GM18505 (cell line): ENCODE results near the gene NCAPG2.
"Not testable (repeated sequence)": the region's sequence is repeated elsewhere in the genome, so short reads cannot be mapped to it uniquely, and the experiment has no call there.

Experiments used
- ATAC-seq: cut with Tn5 transposase; IDR thresholded peaks from one replicate; pipeline ENCODE4 v1.9.1; 2021; ENCODE audit not compliant: unreplicated experiment
- POLR2A ChIP-seq: IDR thresholded peaks from 4 replicates; pipeline ENCODE4 v1.6.1; 2011; ENCODE audit warnings: borderline replicate concordance; ENCODE audit not compliant: insufficient read depth, insufficient read length; ENCODE audit errors: extremely low read depth

The NCAPG2 gene

GRCh38 chr7:158716802-158717201 is 12.2 kb upstream of the NCAPG2 start:
- no peak for TF ChIP-seq POLR2A
- no peak for ATAC-seq

DNA sequence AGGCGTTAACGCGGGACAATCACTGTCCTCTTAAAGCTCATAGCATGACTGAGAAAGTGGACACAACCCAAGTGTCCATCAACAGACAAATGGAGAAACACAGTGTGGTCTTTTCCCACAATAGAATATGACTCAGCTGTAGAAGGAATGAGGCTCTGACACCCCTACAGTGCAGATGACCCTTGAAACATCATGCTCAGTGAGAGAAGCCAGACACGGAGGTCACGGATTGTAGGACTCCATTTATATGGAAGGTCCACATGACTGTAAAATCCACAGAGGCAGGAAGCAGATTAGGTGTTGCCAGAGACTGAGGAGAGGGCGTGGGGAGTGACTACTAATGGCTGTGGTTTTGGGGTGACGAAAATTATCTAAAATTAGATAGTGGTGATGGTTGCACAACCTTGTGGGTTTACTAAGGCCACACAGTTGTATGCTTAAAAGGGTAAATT is 6.1 kb upstream of the NCAPG2 start:
- peak; percentile 50 for ATAC-seq
- TF ChIP-seq POLR2A, result no peak

- no peak for TF ChIP-seq POLR2A
These were observed 3.0 kb upstream of the NCAPG2 start for GRCh38 chr7:158707610-158708009.

GRCh38 chr7:158706710-158707590 is 2.3 kb upstream of the NCAPG2 start:
- no peak for TF ChIP-seq POLR2A

More at GRCh38 chr7:158707610-158708009, 3.0 kb upstream of the NCAPG2 start:
- ATAC-seq, result no peak

GRCh38 chr7:158706273-158706704 is 1.7 kb upstream of the NCAPG2 start:
- no peak for ATAC-seq
- TF ChIP-seq POLR2A, result no peak

More at GRCh38 chr7:158706710-158707590, 2.3 kb upstream of the NCAPG2 start:
- ATAC-seq, result no peak

GRCh38 chr7:158705234-158705850 is 738 bp upstream of the NCAPG2 start:
- TF ChIP-seq POLR2A, result no peak
- no peak for ATAC-seq

DNA sequence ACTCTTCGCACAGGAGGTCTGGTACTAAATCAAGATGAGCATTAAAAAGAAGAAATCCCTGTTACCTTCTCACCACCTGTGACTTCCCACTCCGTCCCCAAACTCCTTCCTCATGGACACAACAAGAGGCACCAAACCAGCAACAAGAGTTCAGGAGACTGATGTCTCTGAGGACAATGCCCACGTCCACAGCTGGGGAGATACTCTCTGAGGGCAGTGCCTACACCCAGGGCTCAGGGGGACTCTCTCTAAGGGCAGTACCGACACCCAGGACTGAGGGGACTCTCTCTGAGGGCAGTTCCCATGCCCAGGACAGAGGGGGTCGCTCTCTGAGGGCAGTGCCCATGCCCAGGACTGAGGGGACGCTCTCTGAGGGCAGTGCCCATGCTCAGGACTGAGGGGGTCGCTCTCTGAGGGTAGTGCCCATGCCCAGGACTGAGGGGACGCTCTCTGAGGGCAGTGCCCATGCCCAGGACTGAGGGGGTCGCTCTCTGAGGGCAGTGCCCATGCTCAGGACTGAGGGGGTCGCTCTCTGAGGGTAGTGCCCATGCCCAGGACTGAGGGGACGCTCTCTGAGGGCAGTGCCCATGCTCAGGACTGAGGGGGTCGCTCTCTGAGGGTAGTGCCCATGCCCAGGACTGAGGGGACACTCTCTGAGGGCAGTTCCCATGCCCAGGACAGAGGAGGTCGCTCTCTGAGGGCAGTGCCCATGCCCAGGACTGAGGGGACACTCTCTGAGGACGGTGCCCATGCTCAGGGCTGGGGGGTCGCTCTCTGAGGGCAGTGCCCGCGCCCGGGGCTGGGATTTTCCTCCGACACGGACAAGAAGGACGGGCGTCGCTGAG is 703 bp downstream of the NCAPG2 start:
- not testable (repeated sequence) for ATAC-seq

DNA sequence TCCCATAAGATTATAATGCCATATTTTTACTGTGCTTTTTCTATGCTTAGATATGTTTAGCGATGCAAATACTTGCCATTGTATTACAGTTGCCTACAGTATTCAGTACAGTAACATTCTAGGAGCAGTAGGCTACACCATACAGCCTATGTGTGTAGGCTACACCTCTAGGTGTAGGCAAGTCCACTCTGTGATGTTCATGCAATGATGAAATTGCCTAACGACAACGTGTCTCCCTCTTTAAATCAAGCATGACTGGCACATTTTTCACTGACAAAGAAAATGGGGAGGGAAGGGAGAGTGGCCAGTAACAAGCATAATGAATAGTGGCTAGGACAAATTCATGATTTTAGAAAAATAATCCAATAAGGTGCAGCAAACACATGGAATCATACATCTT is 1.7 kb downstream of the NCAPG2 start:
- TF ChIP-seq POLR2A, result no peak
- no peak for ATAC-seq

DNA sequence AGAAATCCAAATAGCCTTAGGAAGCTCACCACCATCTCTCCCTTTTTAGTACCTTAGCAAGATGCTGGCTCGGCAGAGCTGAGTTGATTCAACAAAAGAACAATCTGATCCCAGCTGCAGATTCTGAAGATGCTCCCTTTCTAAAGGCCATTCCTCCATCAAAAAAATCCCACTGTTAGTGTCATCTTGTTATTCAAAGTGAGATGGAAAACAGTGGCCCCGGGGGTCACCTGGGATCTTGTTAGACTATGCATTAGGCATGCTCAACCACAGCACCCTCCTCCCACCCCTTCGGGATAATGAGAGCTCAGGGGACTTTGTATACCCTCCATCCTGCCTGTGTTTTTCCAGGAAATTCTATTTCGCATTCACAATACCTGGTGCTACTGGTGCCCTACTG is 2.4 kb downstream of the NCAPG2 start:
- no peak for TF ChIP-seq POLR2A
- ATAC-seq, result no peak

- no peak for TF ChIP-seq POLR2A
These were observed 4.6 kb downstream of the NCAPG2 start for GRCh38 chr7:158700008-158700407.

GRCh38 chr7:158699341-158699740 is 5.3 kb downstream of the NCAPG2 start:
- TF ChIP-seq POLR2A, result no peak
- no peak for ATAC-seq

More at GRCh38 chr7:158700008-158700407, 4.6 kb downstream of the NCAPG2 start:
- no peak for ATAC-seq

- TF ChIP-seq POLR2A, result no peak
- no peak for ATAC-seq
These were observed 5.9 kb downstream of the NCAPG2 start for GRCh38 chr7:158698657-158699195.

DNA sequence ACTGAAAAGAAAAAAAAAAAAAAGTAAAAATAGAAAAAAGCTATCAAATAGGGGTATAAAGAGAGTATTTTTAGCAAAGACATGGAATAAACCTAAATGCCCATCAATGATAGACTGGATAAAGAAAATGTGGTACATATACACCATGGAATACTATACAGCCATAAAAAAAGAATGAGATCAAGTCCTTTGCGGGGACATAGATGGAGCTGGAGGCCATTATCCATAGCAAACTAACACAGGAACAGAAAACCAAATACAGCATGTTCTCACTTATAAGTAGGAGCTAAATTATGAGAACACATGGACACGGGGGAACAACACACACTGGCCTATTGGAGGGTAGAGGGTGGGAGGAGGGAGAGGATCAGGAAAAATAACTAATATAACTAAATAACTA is 7.0 kb downstream of the NCAPG2 start:
- ATAC-seq, result not testable (repeated sequence)
